AG04449 (cell line): Measurements from ENCODE around the gene IPO4.
A peak's percentile ranks its signal among the peaks of the same experiment; 100 is the strongest.

Experiments used
- CTCF ChIA-PET: fragments of 350-600 bp; formaldehyde crosslinking; extraction: SDS; loops from one replicate; lab custom pipeline; 2021; ENCODE audit warnings: antibody characterized with exemption; lab: Yijun Ruan, JAX
- POLR2A ChIA-PET: fragments of 400-600, 350-600 bp; formaldehyde crosslinking; extraction: SDS; loops from one replicate; lab custom pipeline; 2020; ENCODE audit warnings: antibody characterized with exemption, inconsistent platforms; lab: Yijun Ruan, JAX
- DNase-seq: peaks from one replicate; pipeline ENCODE4 v3.0.0-alpha.2; 2010; ENCODE audit warnings: low read depth, low spot score
- H3K4me3 ChIP-seq: 2 replicates; pipeline ENCODE4 v1.5.1; 2011; ENCODE audit warnings: low read depth, mild to moderate bottlenecking, control low read depth, low read length
- CTCF ChIP-seq: IDR thresholded peaks from one replicate; pipeline ENCODE4 v1.5.1; 2011; ENCODE audit warnings: mild to moderate bottlenecking, moderate library complexity, low read length, control low read depth, inconsistent platforms; ENCODE audit not compliant: insufficient read depth; ENCODE audit errors: missing control alignments

The IPO4 gene

DNA sequence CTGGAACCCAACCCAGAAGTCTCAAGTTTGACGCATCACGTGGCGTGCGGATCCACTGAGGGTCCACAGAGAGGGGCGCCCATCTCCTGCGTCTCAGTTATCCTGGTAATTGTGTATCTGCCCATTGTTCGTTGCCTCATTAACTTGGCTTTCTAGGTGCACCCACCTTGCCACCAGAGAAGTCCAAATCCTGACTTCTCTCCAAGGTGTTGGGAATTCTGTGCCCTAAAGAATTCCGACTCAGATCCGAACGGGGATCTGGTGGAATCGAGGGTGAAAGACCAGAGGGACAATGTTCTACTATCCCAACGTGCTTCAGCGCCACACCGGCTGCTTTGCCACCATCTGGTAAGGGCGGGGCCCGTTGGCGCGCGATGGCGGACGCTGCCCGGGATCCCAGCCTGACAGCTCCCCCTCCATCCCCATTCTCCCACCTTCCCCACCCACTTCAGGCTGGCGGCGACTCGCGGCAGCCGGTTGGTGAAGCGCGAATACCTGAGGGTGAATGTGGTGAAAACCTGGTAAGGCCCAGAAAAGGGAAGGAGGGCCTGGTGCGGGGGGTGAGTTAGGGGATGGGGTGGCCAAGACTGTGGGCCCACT lies 16.3 kb downstream of the IPO4 start:
- H3K4me3 ChIP-seq, result peak overlapping the region; percentile 45
- no peak for TF ChIP-seq CTCF
- DNase-seq, result no peak
- CTCF ChIA-PET, result interaction anchor here (0.6 to 2.5 kb wide), 2 partner anchors 12 to 22 kb away, joined by 3 to 23 read pairs; partner anchors contain the start of gene IRF9
- POLR2A ChIA-PET, result interaction anchor here (1.5 kb wide), 1 partner anchor 10 kb away, joined by 5 read pairs; the partner anchor contains the start of gene IRF9

GRCh38 chr14:24171422-24172260 lies 17.0 kb downstream of the IPO4 start, which contains the start of gene REC8:
Gene REC8 (plus strand): TSS chr14:24172080. CDS start chr14:24172553, 473 bp downstream.
- ChIA-PET POLR2A (no interaction called here), CTCF (interaction anchor here (0.6 to 3.0 kb wide), 3 partner anchors 10 to 21 kb away, joined by 3 to 23 read pairs (median 22); partner anchors contain the start of gene IRF9)
- peak within 1 kb of the TSS; percentile 45 for H3K4me3 ChIP-seq
- DNase-seq, result no peak
- no peak for TF ChIP-seq CTCF

- TF ChIP-seq CTCF, result no peak
- CTCF ChIA-PET, result no interaction called here
- DNase-seq, result no peak
- H3K4me3 ChIP-seq, result no peak overlapping the region
- POLR2A ChIA-PET, result interaction anchor here (1.0 kb wide), 1 partner anchor 21 kb away, joined by 3 read pairs; the partner anchor contains the start of gene PSME2
These were observed 21.0 kb downstream of the IPO4 start for GRCh38 chr14:24167469-24168114.

DNA sequence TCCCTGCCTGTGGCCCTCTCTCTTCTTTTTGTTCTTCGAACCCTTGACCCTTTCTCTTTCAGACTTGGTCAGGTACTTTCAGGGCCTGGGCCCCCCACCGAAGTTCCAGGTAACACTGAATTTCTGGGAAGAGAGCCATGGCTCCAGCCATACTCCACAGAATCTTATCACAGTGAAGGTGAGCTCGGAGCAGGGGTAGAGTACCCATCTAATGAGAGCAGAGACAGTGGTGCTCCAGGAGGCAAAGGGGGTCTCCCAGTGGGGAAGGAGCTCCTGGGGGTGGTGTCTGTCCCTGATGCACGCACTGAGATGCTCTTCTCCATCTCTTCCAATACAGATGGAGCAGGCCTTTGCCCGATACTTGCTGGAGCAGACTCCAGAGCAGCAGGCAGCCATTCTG lies 22.8 kb downstream of the IPO4 start:
- no peak overlapping the region for H3K4me3 ChIP-seq
- TF ChIP-seq CTCF, result no peak
- DNase-seq, result no peak
- POLR2A ChIA-PET, result no interaction called here
- CTCF ChIA-PET, result interaction anchor here (0.9 to 2.1 kb wide), 2 partner anchors 8 to 142 kb away, joined by 3 to 5 read pairs; partner anchors contain the start of gene CIDEB

DNA sequence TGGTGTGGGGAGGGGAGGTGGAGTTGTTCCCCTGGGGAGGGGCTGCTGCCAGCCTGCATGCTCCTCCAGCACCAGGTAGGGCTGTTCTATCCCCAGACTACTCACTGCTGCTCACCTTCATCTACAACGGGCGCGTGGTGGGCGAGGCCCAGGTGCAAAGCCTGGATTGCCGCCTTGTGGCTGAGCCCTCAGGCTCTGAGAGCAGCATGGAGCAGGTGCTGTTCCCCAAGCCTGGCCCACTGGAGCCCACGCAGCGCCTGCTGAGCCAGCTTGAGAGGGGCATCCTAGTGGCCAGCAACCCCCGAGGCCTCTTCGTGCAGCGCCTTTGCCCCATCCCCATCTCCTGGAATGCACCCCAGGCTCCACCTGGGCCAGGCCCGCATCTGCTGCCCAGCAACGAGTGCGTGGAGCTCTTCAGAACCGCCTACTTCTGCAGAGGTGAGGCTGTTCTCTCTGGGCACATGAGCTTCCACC lies 24.1 kb downstream of the IPO4 start:
- TF ChIP-seq CTCF, result no peak
- H3K4me3 ChIP-seq, result no peak overlapping the region
- CTCF ChIA-PET, result interaction anchor here (1.0 to 2.1 kb wide), 3 partner anchors 23 to 144 kb away, joined by 3 to 5 read pairs (median 4); partner anchors contain the start of genes CIDEB and EMC9
- POLR2A ChIA-PET, result no interaction called here
- no peak for DNase-seq
